PC-3 (cell line): ENCODE measurements around the gene MMAA.

Source experiments
- CTCF ChIP-seq: fragments of 300-600 bp; sonication (generic); conservative IDR thresholded peaks from 2 replicates; pipeline ENCODE4 v1.5.1; 2017; ENCODE audit warnings: antibody characterized with exemption, low read depth, mild to moderate bottlenecking, low read length
- EZH2 ChIP-seq: fragments of 300-600 bp; sonication (generic); IDR thresholded peaks from one replicate; pipeline ENCODE4 v1.6.1; 2017; ENCODE audit warnings: antibody characterized with exemption, mild to moderate bottlenecking, low read length; ENCODE audit not compliant: unreplicated experiment
- EZH2phosphoT487 ChIP-seq: fragments of 300-600 bp; sonication (generic); IDR thresholded peaks from 2 replicates; pipeline ENCODE4 v1.6.1; 2018; ENCODE audit warnings: mild to moderate bottlenecking, antibody characterized with exemption, low read length, borderline replicate concordance

- peak; percentile 83 for TF ChIP-seq CTCF
- TF ChIP-seq EZH2, result no peak
- peak; percentile 95 for TF ChIP-seq EZH2phosphoT487
These were observed at the start of gene MMAA for GRCh38 chr4:145618932-145619638.
